Mesothelial cell of epicardium (in vitro differentiated cells): ENCODE data around the gene AQP4. TPM values are rescaled to one million over a fixed set of nuclear protein-coding genes. Genes with fewer than 3 reads are reported as not detected.

Experiments used
- DNase-seq, 2 experiments: peaks; one replicate each; pipeline ENCODE4 v3.0.0; 2021; ENCODE audit warnings: low spot score in 2 of 2; ENCODE audit not compliant: unreplicated experiment in 2 of 2
- H3K27ac Mint-ChIP-seq: 2 replicates; pipeline ENCODE4 v1.8.0; 2021; ENCODE audit warnings: mixed read lengths
- H3K27me3 Mint-ChIP-seq: 2 replicates; pipeline ENCODE4 v1.8.0; 2021; ENCODE audit warnings: low read depth, mixed read lengths
- H3K36me3 Mint-ChIP-seq: 2 replicates; pipeline ENCODE4 v1.8.0; 2021; ENCODE audit warnings: mixed read lengths
- H3K4me1 Mint-ChIP-seq: 2 replicates; pipeline ENCODE4 v1.8.0; 2021; ENCODE audit warnings: mixed read lengths
- H3K4me3 Mint-ChIP-seq: 2 replicates; pipeline ENCODE4 v1.8.0; 2021; ENCODE audit warnings: mild to moderate bottlenecking, moderate library complexity, mixed read lengths
- H3K9me3 Mint-ChIP-seq: 2 replicates; pipeline ENCODE4 v1.8.0; 2021; ENCODE audit warnings: mixed read lengths
- total RNA-seq: library from RNA; stranded (reverse); gene quantifications from 3 replicates; pipeline ENCODE4 v1.2.1, GENCODE V29; 2021
- TF ChIP-seq, protein P1 (sequence below): fragments of 200-600 bp; sonication (generic); IDR thresholded peaks from one replicate; pipeline ENCODE4 v1.5.0; 2021; ENCODE audit warnings: antibody characterized with exemption; ENCODE audit not compliant: unreplicated experiment

AQP4 gene
- total RNA-seq, 1 donor from 2014 or later: 0.51 TPM

DNA sequence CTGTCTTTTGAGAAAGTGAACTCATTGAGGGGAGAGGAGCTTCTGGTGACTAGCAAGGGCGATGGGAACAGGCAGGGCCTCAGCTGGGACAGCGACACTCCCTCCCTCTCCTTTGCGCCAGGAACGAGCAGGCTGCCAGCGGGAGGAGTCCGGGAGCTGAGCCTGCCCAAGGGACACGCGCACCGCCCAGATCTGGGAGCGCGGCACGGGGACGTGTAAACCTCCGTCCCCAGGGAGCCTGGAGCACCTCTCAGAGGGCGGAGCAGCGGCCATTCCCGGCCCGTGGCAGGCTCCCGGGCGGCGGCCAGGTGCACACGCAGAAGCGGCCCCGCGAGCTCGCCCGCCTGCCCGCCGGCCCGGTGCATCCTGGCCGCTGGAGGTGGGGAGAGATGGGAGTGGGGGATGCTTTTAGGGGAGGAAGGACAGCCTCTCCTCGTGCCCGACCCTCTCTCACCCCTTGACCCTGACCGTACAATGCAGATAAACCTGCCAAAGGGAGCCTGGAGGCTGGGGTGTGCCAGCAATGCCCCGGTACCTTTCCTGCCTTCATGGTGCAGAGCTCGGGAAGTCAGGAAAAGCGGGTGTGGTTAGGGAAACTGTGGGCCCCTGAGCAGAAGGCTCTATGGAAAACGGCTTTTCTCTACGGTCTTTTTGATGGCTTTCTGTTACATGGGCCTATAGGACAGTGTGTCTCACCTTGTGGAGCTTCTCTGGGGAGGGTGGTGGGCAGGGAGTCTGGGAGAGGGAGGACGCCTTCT is 2.2 kb downstream of the AQP4 start:
- no peaks in the 10 kb centered on the region for H3K36me3 Mint-ChIP-seq
- peaks cover 42% of the 10 kb centered on the region for H3K27me3 Mint-ChIP-seq
- DNase-seq: peak; percentile 25 to 51
- peak overlapping the region; percentile 65 for H3K4me3 Mint-ChIP-seq
- H3K4me1 Mint-ChIP-seq: peaks cover 31% of the 10 kb centered on the region
- no peak overlapping the region for H3K27ac Mint-ChIP-seq
- TF ChIP-seq, protein P1, sequence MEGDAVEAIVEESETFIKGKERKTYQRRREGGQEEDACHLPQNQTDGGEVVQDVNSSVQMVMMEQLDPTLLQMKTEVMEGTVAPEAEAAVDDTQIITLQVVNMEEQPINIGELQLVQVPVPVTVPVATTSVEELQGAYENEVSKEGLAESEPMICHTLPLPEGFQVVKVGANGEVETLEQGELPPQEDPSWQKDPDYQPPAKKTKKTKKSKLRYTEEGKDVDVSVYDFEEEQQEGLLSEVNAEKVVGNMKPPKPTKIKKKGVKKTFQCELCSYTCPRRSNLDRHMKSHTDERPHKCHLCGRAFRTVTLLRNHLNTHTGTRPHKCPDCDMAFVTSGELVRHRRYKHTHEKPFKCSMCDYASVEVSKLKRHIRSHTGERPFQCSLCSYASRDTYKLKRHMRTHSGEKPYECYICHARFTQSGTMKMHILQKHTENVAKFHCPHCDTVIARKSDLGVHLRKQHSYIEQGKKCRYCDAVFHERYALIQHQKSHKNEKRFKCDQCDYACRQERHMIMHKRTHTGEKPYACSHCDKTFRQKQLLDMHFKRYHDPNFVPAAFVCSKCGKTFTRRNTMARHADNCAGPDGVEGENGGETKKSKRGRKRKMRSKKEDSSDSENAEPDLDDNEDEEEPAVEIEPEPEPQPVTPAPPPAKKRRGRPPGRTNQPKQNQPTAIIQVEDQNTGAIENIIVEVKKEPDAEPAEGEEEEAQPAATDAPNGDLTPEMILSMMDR: no peak
- no peaks in the 10 kb centered on the region for H3K9me3 Mint-ChIP-seq

DNA sequence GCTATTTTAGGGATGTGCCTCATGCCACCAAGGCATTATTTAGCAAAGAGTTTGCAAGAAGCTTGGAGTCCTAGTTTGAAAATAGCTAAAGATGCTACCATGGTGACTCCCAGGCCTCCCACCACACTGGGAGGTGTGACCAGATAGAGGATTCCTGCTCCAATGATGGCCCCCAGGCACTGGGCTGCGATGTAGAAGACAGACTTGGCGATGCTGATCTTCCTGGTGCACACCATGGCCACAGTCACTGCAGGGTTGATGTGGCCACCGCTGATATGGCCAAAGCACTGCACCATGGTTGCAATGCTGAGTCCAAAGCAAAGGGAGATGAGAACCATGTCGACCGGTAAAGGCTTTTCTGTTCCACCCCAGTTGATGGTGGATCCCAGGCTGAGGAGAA is 3.4 kb downstream of the AQP4 start:
- H3K4me1 Mint-ChIP-seq: peaks cover 26% of the 10 kb centered on the region
- peaks cover 42% of the 10 kb centered on the region for H3K27me3 Mint-ChIP-seq
- H3K9me3 Mint-ChIP-seq: no peaks in the 10 kb centered on the region
- no peak overlapping the region for H3K4me3 Mint-ChIP-seq
- H3K27ac Mint-ChIP-seq: no peak overlapping the region
- no peak for DNase-seq
- TF ChIP-seq, protein P1: no peak
- no peaks in the 10 kb centered on the region for H3K36me3 Mint-ChIP-seq

DNA sequence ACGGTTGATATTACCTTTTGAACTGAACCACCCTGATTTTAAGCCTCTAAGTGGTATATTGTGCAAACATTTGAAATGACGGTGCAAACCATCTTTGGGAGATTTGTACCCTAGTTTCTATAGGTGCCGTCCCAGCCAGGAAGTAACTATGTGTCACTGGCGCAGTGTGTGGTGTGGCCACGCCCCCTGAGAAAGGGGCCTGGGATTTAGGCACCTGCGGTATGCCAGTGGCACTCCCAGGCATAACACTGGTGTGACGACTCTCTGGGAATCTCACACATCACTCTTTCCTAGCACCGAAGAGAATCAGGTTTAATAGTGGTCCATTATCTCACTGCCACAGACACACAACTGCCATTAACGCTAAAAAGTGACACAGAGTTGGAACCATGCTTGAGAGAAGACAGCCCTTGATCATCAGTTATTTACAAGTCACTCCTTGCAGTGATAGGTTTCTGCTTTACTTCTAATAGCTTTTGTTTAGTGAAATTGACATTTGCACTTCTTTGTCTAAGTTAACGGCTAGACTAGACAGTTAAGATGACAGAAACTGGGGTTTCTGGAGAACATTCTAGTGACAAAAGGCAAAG is 11.1 kb downstream of the AQP4 start:
- Mint-ChIP-seq H3K9me3 (peaks cover 12% of the 10 kb centered on the region), H3K27ac (no peak overlapping the region), H3K4me3 (no peak overlapping the region), H3K36me3 (no peaks in the 10 kb centered on the region), H3K27me3 (no peaks in the 10 kb centered on the region), H3K4me1 (no peaks in the 10 kb centered on the region)
- TF ChIP-seq, protein P1: no peak
- DNase-seq: no peak

DNA sequence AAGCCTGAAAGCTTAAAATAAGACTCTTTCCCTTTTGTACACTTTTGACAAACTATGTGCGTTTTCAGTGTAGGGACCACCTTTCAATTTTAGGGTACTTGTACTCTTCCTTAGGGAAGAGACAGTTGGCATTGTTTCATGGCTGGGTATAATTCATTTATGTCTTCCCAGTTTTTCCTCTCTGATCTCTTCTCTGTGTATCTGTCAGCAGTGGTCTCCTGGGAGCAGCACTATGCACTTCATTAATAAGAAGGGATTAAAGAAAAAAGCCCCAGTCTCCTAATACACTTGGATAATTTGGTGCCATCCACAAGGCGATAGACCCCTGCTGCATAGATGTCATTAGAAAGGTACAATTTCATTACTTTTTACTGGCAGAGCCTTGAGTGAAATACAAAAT is 12.1 kb downstream of the AQP4 start:
- Mint-ChIP-seq H3K36me3 (no peaks in the 10 kb centered on the region), H3K27ac (no peak overlapping the region), H3K9me3 (peaks cover 12% of the 10 kb centered on the region), H3K4me3 (no peak overlapping the region), H3K27me3 (no peaks in the 10 kb centered on the region), H3K4me1 (no peaks in the 10 kb centered on the region)
- no peak for DNase-seq
- TF ChIP-seq, protein P1: no peak

DNA sequence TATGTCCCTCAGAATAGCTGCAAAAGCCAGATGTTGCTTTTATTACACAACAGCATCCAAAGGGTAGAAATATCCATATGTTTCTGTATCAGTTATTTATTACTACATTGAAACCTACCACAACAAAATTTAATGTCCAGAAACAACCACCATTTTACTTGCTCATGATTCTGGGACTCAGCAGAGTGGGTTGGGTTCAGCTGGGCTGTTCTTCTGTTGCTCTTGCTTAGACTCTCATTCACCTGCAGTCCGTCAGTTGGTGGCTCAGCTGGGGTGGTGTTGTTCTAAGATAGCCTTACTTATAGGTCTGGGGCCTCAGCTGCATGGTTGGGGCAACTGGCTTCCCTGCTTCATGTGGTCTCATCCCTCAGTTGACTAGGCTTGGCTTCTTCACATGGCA is 21.7 kb downstream of the AQP4 start:
- Mint-ChIP-seq H3K27me3 (peaks cover 2% of the 10 kb centered on the region), H3K36me3 (no peaks in the 10 kb centered on the region), H3K4me1 (no peaks in the 10 kb centered on the region), H3K27ac (no peak overlapping the region), H3K4me3 (no peak overlapping the region), H3K9me3 (peaks cover 15% of the 10 kb centered on the region)
- TF ChIP-seq, protein P1: no peak
- no peak for DNase-seq
